Mesenchymal stem cell (in vitro differentiated cells and primary cell): Measurements from ENCODE around the gene FSTL4.

ENCODE experiments used
- DNase-seq: peaks from one replicate; pipeline ENCODE4 v3.0.0-alpha.2; 2013
- H2AFZ ChIP-seq: one replicate; pipeline ENCODE4 v1.6.1; 2013; ENCODE audit warnings: low read depth, mild to moderate bottlenecking, control low read depth, inconsistent platforms, low read length, moderate library complexity
- H2AK5ac ChIP-seq: 2 replicates; pipeline ENCODE4 v1.6.1; 2013; ENCODE audit warnings: low read length, moderate library complexity, mild to moderate bottlenecking, inconsistent platforms; ENCODE audit not compliant: severe bottlenecking
- H2BK120ac ChIP-seq: one replicate; pipeline ENCODE4 v1.6.1; 2013; ENCODE audit warnings: low read depth, mild to moderate bottlenecking, inconsistent platforms, low read length, moderate library complexity
- H2BK12ac ChIP-seq, 2 experiments: one replicate each; pipeline ENCODE4 v1.6.1; 2013; ENCODE audit warnings: inconsistent platforms in 2 of 2, low read length in 2 of 2, mild to moderate bottlenecking in 2 of 2, moderate library complexity in 2 of 2, control low read depth in 1 of 2
- H2BK15ac ChIP-seq: one replicate; pipeline ENCODE4 v1.6.1; 2013; ENCODE audit warnings: mild to moderate bottlenecking, low read depth, inconsistent platforms; ENCODE audit not compliant: poor library complexity, severe bottlenecking
- H2BK5ac ChIP-seq: 2 replicates; pipeline ENCODE4 v1.6.1; 2013; ENCODE audit warnings: low read depth, mild to moderate bottlenecking, low read length, control low read depth, inconsistent platforms; ENCODE audit not compliant: poor library complexity, severe bottlenecking
- H3K14ac ChIP-seq, 2 experiments: one replicate each; pipeline ENCODE4 v1.6.1; 2013; ENCODE audit warnings: inconsistent platforms in 2 of 2, low read length in 2 of 2, control low read depth in 1 of 2, mild to moderate bottlenecking in 1 of 2, moderate library complexity in 1 of 2
- H3K18ac ChIP-seq, 2 experiments: one replicate each; pipeline ENCODE4 v1.6.1; 2013; ENCODE audit warnings: inconsistent platforms in 2 of 2, low read length in 2 of 2, control low read depth in 1 of 2, low read depth in 1 of 2, mild to moderate bottlenecking in 1 of 2
- H3K23ac ChIP-seq, 2 experiments: one replicate each; pipeline ENCODE4 v1.6.1; 2013; ENCODE audit warnings: inconsistent platforms in 2 of 2, low read length in 2 of 2, mild to moderate bottlenecking in 2 of 2, moderate library complexity in 2 of 2, control low read depth in 1 of 2
- H3K27ac ChIP-seq: 2 replicates; pipeline ENCODE4 v1.5.1; 2013; ENCODE audit warnings: mild to moderate bottlenecking, moderate library complexity, low read length, control low read depth, inconsistent platforms; ENCODE audit not compliant: poor library complexity, severe bottlenecking
- H3K27me3 ChIP-seq, 2 experiments: 2 replicates each; pipeline versions ENCODE4 v1.6.1 to v1.7.0; 2013; ENCODE audit warnings: low read length in 2 of 2, mild to moderate bottlenecking in 2 of 2, moderate library complexity in 2 of 2, control low read depth in 1 of 2, inconsistent platforms in 1 of 2; ENCODE audit not compliant: control insufficient read depth in 1 of 2, insufficient read depth in 1 of 2
- H3K36me3 ChIP-seq, 2 experiments: 2 replicates each; pipeline versions ENCODE4 v1.6.1 to v1.7.0; 2013; ENCODE audit warnings: low read length in 2 of 2, control low read depth in 1 of 2, inconsistent platforms in 1 of 2, low read depth in 1 of 2, mild to moderate bottlenecking in 1 of 2; ENCODE audit not compliant: insufficient read depth in 2 of 2, control insufficient read depth in 1 of 2
- H3K4ac ChIP-seq, 2 experiments: one replicate each; pipeline ENCODE4 v1.6.1; 2013; ENCODE audit warnings: inconsistent platforms in 2 of 2, low read length in 2 of 2, mild to moderate bottlenecking in 2 of 2, moderate library complexity in 2 of 2, control low read depth in 1 of 2, low read depth in 1 of 2
- H3K4me1 ChIP-seq: 2 replicates; pipeline ENCODE4 v1.6.1; 2013; ENCODE audit warnings: low read depth, low read length, control low read depth; ENCODE audit not compliant: control insufficient read depth, insufficient read depth
- H3K4me2 ChIP-seq: 2 replicates; pipeline ENCODE4 v1.6.1; 2013; ENCODE audit warnings: low read length, mild to moderate bottlenecking, inconsistent platforms; ENCODE audit not compliant: poor library complexity, severe bottlenecking
- H3K4me3 ChIP-seq, 2 experiments: 2 replicates each; pipeline versions ENCODE4 v1.5.1 to v1.7.0; 2013; ENCODE audit warnings: low read length in 2 of 2, mild to moderate bottlenecking in 2 of 2, control low read depth in 1 of 2, low read depth in 1 of 2; ENCODE audit not compliant: insufficient read depth in 1 of 2
- H3K79me1 ChIP-seq: replicated peaks from 2 replicates; pipeline ENCODE4 v1.6.1; 2013; ENCODE audit warnings: mild to moderate bottlenecking, control low read depth, low read length, inconsistent platforms; ENCODE audit not compliant: poor library complexity, severe bottlenecking
- H3K9ac ChIP-seq: 2 replicates; pipeline ENCODE4 v1.7.0; 2013; ENCODE audit warnings: mild to moderate bottlenecking, low read length, moderate library complexity
- H3K9me3 ChIP-seq: 2 replicates; pipeline ENCODE4 v1.7.0; 2013; ENCODE audit warnings: mild to moderate bottlenecking, low read length; ENCODE audit not compliant: control insufficient read depth
- H4K8ac ChIP-seq: one replicate; pipeline ENCODE4 v1.6.1; 2013; ENCODE audit warnings: inconsistent platforms, mild to moderate bottlenecking, low read length, moderate library complexity
- H4K91ac ChIP-seq: one replicate; pipeline ENCODE4 v1.6.1; 2013; ENCODE audit warnings: mild to moderate bottlenecking, low read length, inconsistent platforms
- WGBS: methylation state at CpG from one replicate; pipeline ENCODE4 v1.1.7; 2013; ENCODE audit warnings: mixed read lengths; 5-methylcytosine and 5-hydroxymethylcytosine counted together

FSTL4 gene

DNA sequence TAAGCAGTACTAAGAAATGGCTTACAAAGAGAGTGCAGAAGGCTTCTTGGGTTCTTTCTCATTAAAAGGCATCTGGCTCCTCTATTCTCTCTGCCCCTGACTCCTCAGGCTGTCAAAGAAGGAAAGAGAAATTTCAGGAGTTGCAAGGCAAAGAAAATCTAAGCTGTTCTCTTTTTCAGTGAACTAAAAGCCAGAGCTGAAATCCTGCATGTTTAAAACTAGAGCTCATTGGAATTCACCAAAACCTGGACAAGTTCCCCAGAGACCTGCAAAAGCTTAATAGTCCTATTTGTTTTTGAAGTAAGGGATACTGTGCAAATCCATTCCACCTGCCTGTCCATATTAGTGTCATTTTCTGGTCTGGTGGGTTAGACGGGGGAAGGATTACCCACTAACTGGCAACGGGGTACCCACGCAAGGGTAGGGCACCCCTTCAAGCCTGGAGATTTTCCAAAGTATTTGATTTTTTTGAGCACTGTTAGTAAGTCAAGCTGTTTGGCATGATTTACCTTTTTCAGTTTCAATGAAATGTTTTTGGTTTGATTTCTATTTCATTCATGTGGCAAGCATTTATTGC, 179.3 kb downstream of the FSTL4 start:
- Histone ChIP-seq H2BK120ac (no peak overlapping the region), H4K91ac (no peak overlapping the region), H3K4me2 (no peak overlapping the region), H2AFZ (no peak overlapping the region), H3K27ac (no peak overlapping the region), H3K18ac (no peak overlapping the region), H4K8ac (no peak overlapping the region), H2BK15ac (no peak overlapping the region), H3K9ac (no peak overlapping the region), H2BK5ac (no peak overlapping the region), H3K14ac (no peak overlapping the region), H3K4me1 (no peaks in the 10 kb centered on the region), H3K27me3 (peaks cover 50 to 59% of the 10 kb centered on the region in 2 experiments), H3K4me3 (no peak overlapping the region), H3K9me3 (no peaks in the 10 kb centered on the region), H3K36me3 (no peaks in the 10 kb centered on the region), H3K79me1 (no peaks in the 10 kb centered on the region), H3K4ac (no peak overlapping the region), H2BK12ac (no peak overlapping the region), H2AK5ac (no peak overlapping the region), H3K23ac (no peak overlapping the region)
- no peak for DNase-seq
- WGBS: 92% methylated on average over 3 of the region's 3 CpGs

- no peak overlapping the region for H3K23ac ChIP-seq
- DNase-seq: no peak
- H3K36me3 ChIP-seq: no peaks in the 10 kb centered on the region
These were observed 180.9 kb downstream of the FSTL4 start for GRCh38 chr5:133431326-133431865.

GRCh38 chr5:133430095-133430494, 182.2 kb downstream of the FSTL4 start:
- Histone ChIP-seq H2AFZ (no peak overlapping the region), H3K4ac (no peak overlapping the region), H3K4me2 (no peak overlapping the region), H3K27me3 (peaks cover 61 to 81% of the 10 kb centered on the region in 2 experiments), H3K18ac (no peak overlapping the region), H2BK15ac (no peak overlapping the region), H3K79me1 (no peaks in the 10 kb centered on the region), H3K9me3 (no peaks in the 10 kb centered on the region), H2AK5ac (no peak overlapping the region), H3K23ac (no peak overlapping the region), H3K4me3 (no peak overlapping the region), H3K27ac (no peak overlapping the region), H3K9ac (no peak overlapping the region), H2BK120ac (no peak overlapping the region), H3K14ac (no peak overlapping the region), H4K91ac (no peak overlapping the region), H2BK12ac (no peak overlapping the region), H4K8ac (no peak overlapping the region), H2BK5ac (no peak overlapping the region), H3K36me3 (no peaks in the 10 kb centered on the region), H3K4me1 (no peaks in the 10 kb centered on the region)
- DNase-seq: no peak

More at GRCh38 chr5:133431326-133431865, 180.9 kb downstream of the FSTL4 start:
- Histone ChIP-seq H3K14ac (no peak overlapping the region), H3K18ac (no peak overlapping the region), H2BK120ac (no peak overlapping the region), H3K4ac (no peak overlapping the region), H4K8ac (no peak overlapping the region), H3K79me1 (no peaks in the 10 kb centered on the region), H3K27ac (no peak overlapping the region), H3K4me3 (no peak overlapping the region), H2BK12ac (no peak overlapping the region), H4K91ac (no peak overlapping the region), H3K4me2 (no peak overlapping the region), H3K9ac (no peak overlapping the region), H3K4me1 (no peaks in the 10 kb centered on the region), H2BK15ac (no peak overlapping the region), H3K27me3 (peaks cover 57 to 72% of the 10 kb centered on the region in 2 experiments), H2AFZ (no peak overlapping the region), H2AK5ac (no peak overlapping the region), H3K9me3 (no peaks in the 10 kb centered on the region), H2BK5ac (no peak overlapping the region)
- 100% methylated on average over 1 of the region's 2 CpGs for WGBS

- Histone ChIP-seq H3K27ac (no peak overlapping the region), H3K36me3 (no peaks in the 10 kb centered on the region), H3K4me2 (no peak overlapping the region), H2AK5ac (no peak overlapping the region), H3K4me3 (no peak overlapping the region), H3K23ac (no peak overlapping the region), H2BK120ac (no peak overlapping the region), H2AFZ (no peak overlapping the region), H3K79me1 (no peaks in the 10 kb centered on the region), H2BK15ac (no peak overlapping the region), H2BK12ac (no peak overlapping the region), H3K27me3 (peaks cover 61 to 84% of the 10 kb centered on the region in 2 experiments), H3K18ac (no peak overlapping the region), H3K14ac (no peak overlapping the region), H3K4ac (no peak overlapping the region), H4K91ac (no peak overlapping the region), H3K9me3 (no peaks in the 10 kb centered on the region), H3K9ac (no peak overlapping the region), H4K8ac (no peak overlapping the region), H2BK5ac (no peak overlapping the region), H3K4me1 (peaks cover under 1% of the 10 kb centered on the region)
- WGBS: 80% methylated on average over 6 of the region's 6 CpGs
- DNase-seq: no peak
These were observed 183.3 kb downstream of the FSTL4 start for GRCh38 chr5:133429046-133429445.
